Right atrium auricular region (tissue), 2 donors: Measurements from ENCODE around the gene SETBP1. TPM values are rescaled to one million over a fixed set of nuclear protein-coding genes. Genes with fewer than 3 reads are reported as not detected.

Source experiments
- DNase-seq: peaks from one replicate; pipeline ENCODE4 v3.0.0-alpha.2; 2019; ENCODE audit warnings: low spot score
- H3K27ac ChIP-seq, 2 donors: fragments of 200-600 bp; sonication (generic); 1 replicate in 1 of 2; 2 replicates in 1 of 2; pipeline ENCODE4 v1.5.1; 2016 to 2019
- H3K27me3 ChIP-seq, 2 donors: fragments of 200-600 bp; sonication (generic); one replicate each; pipeline versions ENCODE4 v1.5.1 to v1.6.0; 2017 to 2019
- H3K36me3 ChIP-seq: fragments of 200-600 bp; sonication (generic); one replicate; pipeline ENCODE4 v1.5.1; 2016
- H3K4me1 ChIP-seq, 2 donors: fragments of 200-600 bp; sonication (generic); one replicate each; pipeline versions ENCODE4 v1.5.1 to v1.6.0; 2017 to 2019
- H3K4me3 ChIP-seq, 2 donors: fragments of 200-600 bp; sonication (generic); 1 replicate in 1 of 2; 2 replicates in 1 of 2; pipeline ENCODE4 v1.5.1; 2017 to 2019; ENCODE audit warnings: mild to moderate bottlenecking in 1 of 2, moderate library complexity in 1 of 2
- H3K9me3 ChIP-seq, 2 donors: fragments of 200-600 bp; sonication (generic); one replicate each; pipeline ENCODE4 v1.5.1; 2019
- total RNA-seq, 2 donors: library from RNA; depleted of rRNA; stranded (reverse); fragments of >200 nt; gene quantifications; one replicate each; pipeline ENCODE4 v1.1.0, GENCODE V29; 2016
- TF ChIP-seq, protein P1 (sequence below), 2 donors: fragments of 200-600 bp; sonication (generic); IDR thresholded peaks; one replicate each; pipeline ENCODE4 v1.5.1; 2019; ENCODE audit warnings: antibody characterized with exemption in 2 of 2

SETBP1 gene
- total RNA-seq, 2 donors from 2014 or later: 7.8 to 13.4 TPM

DNA sequence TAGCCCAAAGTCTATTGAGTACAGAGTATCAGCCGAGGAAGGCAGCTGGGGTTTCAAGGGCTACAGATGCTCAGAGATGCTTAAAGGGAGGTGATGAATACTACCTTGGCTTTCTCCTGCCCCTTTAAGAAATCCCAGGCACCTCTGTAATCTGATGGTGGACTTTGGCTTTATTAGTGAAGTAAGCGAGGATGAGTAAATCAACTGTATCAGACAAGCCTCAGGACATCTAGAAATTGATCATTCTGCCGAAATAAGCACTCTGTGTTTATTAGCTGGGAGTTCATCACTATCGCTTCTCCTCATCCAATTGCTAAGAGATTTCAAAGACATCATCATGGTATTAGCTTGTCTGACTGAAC is 344.4 kb downstream of the SETBP1 start:
- Histone ChIP-seq H3K9me3 (no peaks in the 10 kb centered on the region), H3K4me3 (no peak overlapping the region), H3K27ac (no peak overlapping the region), H3K27me3 (no peaks in the 10 kb centered on the region), H3K4me1 (no peaks in the 10 kb centered on the region), H3K36me3 (no peaks in the 10 kb centered on the region)
- TF ChIP-seq, protein P1, sequence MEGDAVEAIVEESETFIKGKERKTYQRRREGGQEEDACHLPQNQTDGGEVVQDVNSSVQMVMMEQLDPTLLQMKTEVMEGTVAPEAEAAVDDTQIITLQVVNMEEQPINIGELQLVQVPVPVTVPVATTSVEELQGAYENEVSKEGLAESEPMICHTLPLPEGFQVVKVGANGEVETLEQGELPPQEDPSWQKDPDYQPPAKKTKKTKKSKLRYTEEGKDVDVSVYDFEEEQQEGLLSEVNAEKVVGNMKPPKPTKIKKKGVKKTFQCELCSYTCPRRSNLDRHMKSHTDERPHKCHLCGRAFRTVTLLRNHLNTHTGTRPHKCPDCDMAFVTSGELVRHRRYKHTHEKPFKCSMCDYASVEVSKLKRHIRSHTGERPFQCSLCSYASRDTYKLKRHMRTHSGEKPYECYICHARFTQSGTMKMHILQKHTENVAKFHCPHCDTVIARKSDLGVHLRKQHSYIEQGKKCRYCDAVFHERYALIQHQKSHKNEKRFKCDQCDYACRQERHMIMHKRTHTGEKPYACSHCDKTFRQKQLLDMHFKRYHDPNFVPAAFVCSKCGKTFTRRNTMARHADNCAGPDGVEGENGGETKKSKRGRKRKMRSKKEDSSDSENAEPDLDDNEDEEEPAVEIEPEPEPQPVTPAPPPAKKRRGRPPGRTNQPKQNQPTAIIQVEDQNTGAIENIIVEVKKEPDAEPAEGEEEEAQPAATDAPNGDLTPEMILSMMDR (IDR thresholded peaks at IDR 0.05): no peak
- no peak for DNase-seq

DNA sequence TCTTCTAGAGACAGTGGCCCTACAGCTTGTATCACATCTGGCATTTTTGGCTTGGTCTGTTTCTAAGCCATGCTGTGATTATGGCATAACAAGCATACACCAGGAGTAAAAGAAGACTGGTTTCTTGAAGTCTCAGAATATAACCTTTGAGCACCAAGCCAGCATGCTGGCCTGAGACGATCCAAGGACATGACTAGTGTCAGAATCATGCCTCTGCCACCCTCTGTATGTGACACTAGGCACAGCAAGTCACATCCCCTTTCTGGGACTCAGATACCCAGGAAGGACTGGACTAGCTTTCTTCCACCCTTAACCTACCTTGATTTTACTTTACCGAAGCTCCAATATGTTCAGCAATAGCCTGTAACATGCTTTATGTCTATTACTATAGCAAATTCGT is 345.5 kb downstream of the SETBP1 start:
- Histone ChIP-seq H3K4me1 (no peaks in the 10 kb centered on the region), H3K4me3 (no peak overlapping the region), H3K27me3 (no peaks in the 10 kb centered on the region), H3K9me3 (no peaks in the 10 kb centered on the region), H3K36me3 (no peaks in the 10 kb centered on the region), H3K27ac (no peak overlapping the region)
- DNase-seq: no peak
- TF ChIP-seq, protein P1 (IDR thresholded peaks at IDR 0.05): peak in 1 of 2 donors; percentile 24

DNA sequence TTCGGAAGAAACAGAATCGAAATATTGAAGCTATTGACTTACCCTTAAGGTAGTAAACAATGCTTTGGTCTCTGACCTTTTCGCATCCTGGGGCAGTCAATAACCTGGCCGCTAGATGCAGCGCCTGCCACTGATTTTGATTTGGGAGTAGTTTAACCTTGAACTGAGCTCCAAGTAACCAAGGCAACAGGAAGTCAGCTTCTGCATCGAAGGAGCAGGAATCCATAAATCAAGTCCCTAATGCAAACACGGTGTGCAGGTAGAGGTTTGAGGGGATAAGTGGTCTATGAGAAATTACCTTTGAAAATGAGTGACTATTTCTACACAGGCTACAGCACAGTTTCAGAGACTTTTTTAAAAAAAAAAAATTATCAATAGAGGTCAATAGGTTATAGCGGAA is 353.5 kb downstream of the SETBP1 start:
- H3K27ac ChIP-seq: no peak overlapping the region
- H3K36me3 ChIP-seq: no peaks in the 10 kb centered on the region
- H3K9me3 ChIP-seq: no peaks in the 10 kb centered on the region
- no peak overlapping the region for H3K4me3 ChIP-seq
- DNase-seq: no peak
- H3K4me1 ChIP-seq: no peaks in the 10 kb centered on the region
- TF ChIP-seq, protein P1 (IDR thresholded peaks at IDR 0.05): no peak
- H3K27me3 ChIP-seq: no peaks in the 10 kb centered on the region

DNA sequence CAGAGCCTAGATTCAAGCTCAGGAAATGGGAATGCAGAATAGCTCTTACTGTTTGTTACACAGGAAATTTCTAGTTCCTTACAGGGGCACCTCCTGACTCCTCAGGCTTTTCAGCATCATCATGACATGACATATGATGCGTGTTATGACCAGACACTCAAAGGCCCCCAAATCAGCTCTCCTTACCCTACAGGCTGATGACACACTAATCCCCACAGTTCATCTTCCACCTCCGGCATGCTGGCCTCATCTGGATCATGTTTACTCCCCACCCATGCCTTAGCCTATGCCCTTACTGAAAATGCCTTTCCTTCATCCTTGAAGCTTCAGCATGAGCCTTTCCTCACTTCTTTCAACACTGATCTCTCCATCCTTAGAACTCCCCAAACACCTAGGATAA is 356.9 kb downstream of the SETBP1 start:
- no peak overlapping the region for H3K27ac ChIP-seq
- H3K4me3 ChIP-seq: no peak overlapping the region
- no peaks in the 10 kb centered on the region for H3K27me3 ChIP-seq
- H3K4me1 ChIP-seq: no peaks in the 10 kb centered on the region
- DNase-seq: no peak
- TF ChIP-seq, protein P1 (IDR thresholded peaks at IDR 0.05): no peak
- no peaks in the 10 kb centered on the region for H3K36me3 ChIP-seq
- no peaks in the 10 kb centered on the region for H3K9me3 ChIP-seq

DNA sequence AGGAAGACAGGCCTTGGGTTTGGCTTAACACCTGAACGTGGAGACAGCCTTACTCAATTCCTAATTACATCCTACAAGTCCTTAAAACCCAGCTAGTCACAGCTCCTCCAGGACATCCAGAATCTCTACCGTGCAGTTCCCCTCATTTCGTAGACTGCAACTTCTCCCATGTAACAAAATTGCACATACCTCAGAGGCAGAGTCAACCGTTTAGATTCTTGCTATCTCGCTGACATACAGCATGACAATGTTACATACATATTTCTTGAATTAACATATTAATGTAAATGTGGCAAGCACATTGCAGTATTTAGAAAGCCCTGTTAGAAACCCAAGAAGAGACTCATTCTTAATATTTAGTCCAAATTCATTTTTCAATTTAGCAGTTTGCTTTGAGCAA is 358.7 kb downstream of the SETBP1 start:
- no peak for DNase-seq
- no peak overlapping the region for H3K27ac ChIP-seq
- TF ChIP-seq, protein P1 (IDR thresholded peaks at IDR 0.05): no peak
- H3K36me3 ChIP-seq: no peaks in the 10 kb centered on the region
- H3K4me3 ChIP-seq: no peak overlapping the region
- no peaks in the 10 kb centered on the region for H3K27me3 ChIP-seq
- H3K4me1 ChIP-seq: no peaks in the 10 kb centered on the region
- no peaks in the 10 kb centered on the region for H3K9me3 ChIP-seq

DNA sequence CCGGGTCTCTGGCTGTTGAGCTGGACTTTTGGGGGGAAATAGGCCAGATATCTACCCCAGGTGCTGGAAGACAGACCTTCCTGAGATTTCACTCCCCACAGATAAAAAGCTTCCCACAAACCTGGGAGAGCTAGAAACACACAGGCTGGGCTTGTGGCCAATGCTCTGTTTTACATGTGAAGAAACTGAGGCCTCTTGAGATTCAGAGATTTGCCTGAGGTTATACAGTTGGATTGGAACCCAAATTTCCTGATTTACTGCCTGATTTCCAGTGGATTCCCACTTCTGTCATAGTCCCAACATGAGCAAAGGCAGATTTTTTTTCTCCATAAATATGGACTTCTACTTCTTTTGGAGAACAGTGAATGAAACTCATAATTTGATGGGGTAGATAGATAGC is 360.2 kb downstream of the SETBP1 start:
- no peak overlapping the region for H3K27ac ChIP-seq
- no peaks in the 10 kb centered on the region for H3K4me1 ChIP-seq
- no peak overlapping the region for H3K4me3 ChIP-seq
- no peaks in the 10 kb centered on the region for H3K9me3 ChIP-seq
- no peaks in the 10 kb centered on the region for H3K27me3 ChIP-seq
- TF ChIP-seq, protein P1 (IDR thresholded peaks at IDR 0.05): no peak
- H3K36me3 ChIP-seq: no peaks in the 10 kb centered on the region
- DNase-seq: no peak
